Breast epithelium (tissue), 4 donors: ENCODE data around the gene TMEM164. TPM values are rescaled to one million over a fixed set of nuclear protein-coding genes. Genes with fewer than 3 reads are reported as not detected.

Experiments used
- DNase-seq, 2 donors: peaks; one replicate each; pipeline ENCODE4 v3.0.0-alpha.2; 2019; ENCODE audit warnings: low spot score in 2 of 2
- H3K27ac ChIP-seq, 2 donors: fragments of 200-600 bp; sonication (generic) in 1 of 2; one replicate each; pipeline ENCODE4 v1.5.1; 2016 to 2019; ENCODE audit warnings: mild to moderate bottlenecking in 1 of 2
- H3K27me3 ChIP-seq, 2 donors: fragments of 200-600 bp; sonication (generic) in 1 of 2; one replicate each; pipeline versions ENCODE4 v1.5.1 to v1.6.0; 2017 to 2019; ENCODE audit warnings: control low read depth in 1 of 2, mild to moderate bottlenecking in 1 of 2
- H3K36me3 ChIP-seq: fragments of 200-600 bp; one replicate; pipeline ENCODE4 v1.5.1; 2019
- H3K4me1 ChIP-seq, 2 donors: fragments of 200-600 bp; sonication (generic); one replicate each; pipeline ENCODE4 v1.5.1; 2016 to 2019; ENCODE audit warnings: control low read depth in 1 of 2
- H3K4me3 ChIP-seq, 3 donors: fragments of 200-600 bp; sonication (generic); 1 replicate in 2 of 3; 2 replicates in 1 of 3; pipeline ENCODE4 v1.5.1; 2016 to 2019; ENCODE audit warnings: mild to moderate bottlenecking in 3 of 3, moderate library complexity in 2 of 3
- H3K9me3 ChIP-seq, 2 donors: fragments of 200-600 bp; sonication (generic) in 1 of 2; one replicate each; pipeline ENCODE4 v1.5.1; 2016 to 2019; ENCODE audit warnings: control low read depth in 1 of 2
- POLR2A ChIP-seq: fragments of 450-650 bp; IDR thresholded peaks from one replicate; pipeline ENCODE4 v1.6.1; 2016; ENCODE audit warnings: antibody characterized with exemption, mild to moderate bottlenecking, moderate library complexity
- POLR2AphosphoS5 ChIP-seq, 3 donors: sonication (generic); formaldehyde crosslinking; IDR thresholded peaks; one replicate each; pipeline ENCODE4 v1.6.1; 2017; ENCODE audit warnings: antibody characterized with exemption in 3 of 3
- intact Hi-C: fragments of 100-400 bp; cut with DNase I; formaldehyde crosslinking; loops from one replicate; pipeline ENCODE4 v1.15.1; 2023; ENCODE audit warnings: low total_unique reads
- total RNA-seq, 3 donors: library from RNA; depleted of rRNA; stranded (reverse); fragments of >200 nt; gene quantifications; one replicate each; pipeline ENCODE4 v1.1.0, GENCODE V29; 2016
- TF ChIP-seq, protein P1 (sequence below), 3 donors: fragments of 450-650 bp; IDR thresholded peaks; one replicate each; pipeline ENCODE4 v1.5.1; 2016 to 2017; ENCODE audit warnings: antibody characterized with exemption in 3 of 3, mild to moderate bottlenecking in 3 of 3, moderate library complexity in 3 of 3

Gene TMEM164
- total RNA-seq, 3 donors from 2014 or later: 35.7 to 58.7 (median 56.5) TPM

DNA sequence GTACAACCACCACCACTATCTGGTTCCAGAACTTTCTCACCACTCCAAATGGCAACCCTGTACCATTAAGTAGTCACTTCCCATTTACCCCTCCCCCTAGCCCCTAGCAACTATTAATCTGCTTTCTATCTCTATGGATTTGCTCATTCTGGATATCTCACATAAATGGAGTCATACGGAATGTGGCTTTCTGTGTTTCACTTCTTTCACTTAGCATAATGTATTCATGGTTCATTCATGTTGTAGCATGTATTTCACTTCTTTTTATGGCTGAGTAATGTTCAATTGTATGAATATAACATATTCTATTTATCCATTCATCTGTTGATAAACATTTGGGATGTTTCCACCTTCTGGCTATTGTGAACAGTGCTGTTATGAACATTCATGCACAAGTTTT is 210.3 kb downstream of the TMEM164 start:
- Histone ChIP-seq H3K27me3 (peaks cover 0 to 55% of the 10 kb centered on the region in 2 donors), H3K36me3 (no peaks in the 10 kb centered on the region), H3K4me3 (no peak overlapping the region), H3K9me3 (no peaks in the 10 kb centered on the region), H3K27ac (no peak overlapping the region), H3K4me1 (no peaks in the 10 kb centered on the region)
- no peak for TF ChIP-seq POLR2AphosphoS5 (IDR thresholded peaks at IDR 0.05)
- intact Hi-C loops: no loop called here
- DNase-seq: no peak

GRCh38 chrX:110214684-110215083 is 211.8 kb downstream of the TMEM164 start:
- no peak overlapping the region for H3K27ac ChIP-seq
- intact Hi-C loops: no loop called here
- no peak for TF ChIP-seq POLR2AphosphoS5 (IDR thresholded peaks at IDR 0.05)
- TF ChIP-seq, protein P1, sequence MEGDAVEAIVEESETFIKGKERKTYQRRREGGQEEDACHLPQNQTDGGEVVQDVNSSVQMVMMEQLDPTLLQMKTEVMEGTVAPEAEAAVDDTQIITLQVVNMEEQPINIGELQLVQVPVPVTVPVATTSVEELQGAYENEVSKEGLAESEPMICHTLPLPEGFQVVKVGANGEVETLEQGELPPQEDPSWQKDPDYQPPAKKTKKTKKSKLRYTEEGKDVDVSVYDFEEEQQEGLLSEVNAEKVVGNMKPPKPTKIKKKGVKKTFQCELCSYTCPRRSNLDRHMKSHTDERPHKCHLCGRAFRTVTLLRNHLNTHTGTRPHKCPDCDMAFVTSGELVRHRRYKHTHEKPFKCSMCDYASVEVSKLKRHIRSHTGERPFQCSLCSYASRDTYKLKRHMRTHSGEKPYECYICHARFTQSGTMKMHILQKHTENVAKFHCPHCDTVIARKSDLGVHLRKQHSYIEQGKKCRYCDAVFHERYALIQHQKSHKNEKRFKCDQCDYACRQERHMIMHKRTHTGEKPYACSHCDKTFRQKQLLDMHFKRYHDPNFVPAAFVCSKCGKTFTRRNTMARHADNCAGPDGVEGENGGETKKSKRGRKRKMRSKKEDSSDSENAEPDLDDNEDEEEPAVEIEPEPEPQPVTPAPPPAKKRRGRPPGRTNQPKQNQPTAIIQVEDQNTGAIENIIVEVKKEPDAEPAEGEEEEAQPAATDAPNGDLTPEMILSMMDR (IDR thresholded peaks at IDR 0.05): no peak
- no peak for TF ChIP-seq POLR2A
- no peaks in the 10 kb centered on the region for H3K9me3 ChIP-seq
- no peak overlapping the region for H3K4me3 ChIP-seq
- H3K27me3 ChIP-seq: peaks cover 0 to 53% of the 10 kb centered on the region in 2 donors
- no peaks in the 10 kb centered on the region for H3K36me3 ChIP-seq
- no peaks in the 10 kb centered on the region for H3K4me1 ChIP-seq
- no peak for DNase-seq

DNA sequence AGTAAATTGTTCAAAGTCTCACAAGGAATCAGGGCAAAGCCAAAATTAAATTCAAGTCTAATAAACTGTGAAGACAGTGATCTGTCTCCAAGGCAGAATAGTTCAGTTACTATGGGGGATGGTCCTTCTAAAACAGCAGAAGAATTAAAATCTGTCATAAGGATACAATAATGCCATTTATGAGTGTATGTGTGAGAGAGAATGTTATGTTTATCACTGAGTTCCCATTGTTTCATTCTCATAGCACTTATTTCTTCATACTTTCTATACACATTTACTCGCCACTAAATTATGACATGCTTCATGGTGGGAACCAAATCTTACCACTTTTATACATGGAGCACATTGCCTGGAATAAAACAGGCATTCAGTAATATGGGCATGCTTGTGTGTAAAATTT is 212.5 kb downstream of the TMEM164 start:
- H3K27me3 ChIP-seq: peaks cover 0 to 57% of the 10 kb centered on the region in 2 donors
- intact Hi-C loops: no loop called here
- no peak for DNase-seq
- H3K4me3 ChIP-seq: no peak overlapping the region
- TF ChIP-seq POLR2AphosphoS5 (IDR thresholded peaks at IDR 0.05): no peak
- no peaks in the 10 kb centered on the region for H3K36me3 ChIP-seq
- no peaks in the 10 kb centered on the region for H3K9me3 ChIP-seq
- no peaks in the 10 kb centered on the region for H3K4me1 ChIP-seq
- no peak overlapping the region for H3K27ac ChIP-seq

DNA sequence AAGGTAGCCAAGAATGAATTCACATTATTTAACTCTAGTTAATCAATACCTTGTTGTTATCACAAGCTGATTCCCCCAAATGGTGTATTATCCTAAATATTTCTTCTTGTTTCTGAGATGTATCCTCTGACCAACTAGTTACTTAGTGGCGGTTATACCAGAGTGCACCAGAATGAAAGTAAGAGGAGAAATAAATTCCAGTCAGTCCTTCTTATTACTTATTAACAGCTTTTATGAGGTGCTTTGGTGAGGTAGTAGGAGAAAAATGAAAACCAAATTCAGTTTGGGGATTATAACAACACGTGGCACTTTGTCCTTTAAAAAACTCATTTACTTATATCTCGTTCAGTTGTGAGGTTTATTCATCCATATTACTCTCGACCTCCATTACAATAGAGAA is 213.1 kb downstream of the TMEM164 start:
- H3K27ac ChIP-seq: no peak overlapping the region
- TF ChIP-seq POLR2AphosphoS5 (IDR thresholded peaks at IDR 0.05) (no peak), POLR2A (no peak)
- TF ChIP-seq, protein P1 (IDR thresholded peaks at IDR 0.05): no peak
- no peaks in the 10 kb centered on the region for H3K36me3 ChIP-seq
- H3K9me3 ChIP-seq: no peaks in the 10 kb centered on the region
- no peak overlapping the region for H3K4me3 ChIP-seq
- no peaks in the 10 kb centered on the region for H3K4me1 ChIP-seq
- H3K27me3 ChIP-seq: peaks cover 0 to 52% of the 10 kb centered on the region in 2 donors
- intact Hi-C loops: no loop called here
- DNase-seq: no peak

GRCh38 chrX:110218591-110218990 is 215.7 kb downstream of the TMEM164 start:
- intact Hi-C loops: no loop called here
- H3K36me3 ChIP-seq: no peaks in the 10 kb centered on the region
- H3K9me3 ChIP-seq: no peaks in the 10 kb centered on the region
- H3K4me3 ChIP-seq: no peak overlapping the region
- H3K4me1 ChIP-seq: no peaks in the 10 kb centered on the region
- TF ChIP-seq, protein P1 (IDR thresholded peaks at IDR 0.05): no peak
- no peak for TF ChIP-seq POLR2A
- H3K27me3 ChIP-seq: peaks cover 0 to 41% of the 10 kb centered on the region in 2 donors
- no peak overlapping the region for H3K27ac ChIP-seq
- no peak for DNase-seq

DNA sequence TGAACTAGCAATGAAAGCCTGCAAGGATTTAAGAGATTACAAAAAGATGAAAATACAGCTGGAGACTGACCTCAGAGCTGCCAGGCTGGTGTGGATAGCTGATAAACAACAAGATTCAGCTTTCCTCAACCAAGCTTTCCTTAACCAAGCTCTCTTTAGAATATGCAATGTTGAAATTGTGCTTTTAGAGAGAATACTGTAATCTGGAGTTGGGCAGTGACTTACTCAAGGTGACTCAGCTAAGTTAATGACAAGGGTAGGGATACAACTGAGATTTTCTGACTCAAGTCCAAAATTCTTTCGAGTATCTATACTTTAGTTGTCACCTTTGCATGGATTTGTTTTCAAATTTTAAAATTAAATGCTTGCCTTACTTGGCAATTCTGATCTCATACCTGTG is 217.0 kb downstream of the TMEM164 start:
- no peak for DNase-seq
- Histone ChIP-seq H3K4me1 (no peaks in the 10 kb centered on the region), H3K4me3 (no peak overlapping the region), H3K27ac (no peak overlapping the region), H3K27me3 (peaks cover 0 to 36% of the 10 kb centered on the region in 2 donors), H3K9me3 (no peaks in the 10 kb centered on the region), H3K36me3 (no peaks in the 10 kb centered on the region)
- TF ChIP-seq POLR2AphosphoS5 (IDR thresholded peaks at IDR 0.05) (no peak), POLR2A (no peak)
- TF ChIP-seq, protein P1 (IDR thresholded peaks at IDR 0.05): no peak
- intact Hi-C loops: no loop called here
